ENCODE results near the gene LHFPL3. TPM values are rescaled to one million over a fixed set of nuclear protein-coding genes. Genes with fewer than 3 reads are reported as not detected.

LHFPL3 gene
- total and polyA plus RNA-seq, 2 experiments from 2014 or later, result 0.24 TPM; not detected in 1

DNA sequence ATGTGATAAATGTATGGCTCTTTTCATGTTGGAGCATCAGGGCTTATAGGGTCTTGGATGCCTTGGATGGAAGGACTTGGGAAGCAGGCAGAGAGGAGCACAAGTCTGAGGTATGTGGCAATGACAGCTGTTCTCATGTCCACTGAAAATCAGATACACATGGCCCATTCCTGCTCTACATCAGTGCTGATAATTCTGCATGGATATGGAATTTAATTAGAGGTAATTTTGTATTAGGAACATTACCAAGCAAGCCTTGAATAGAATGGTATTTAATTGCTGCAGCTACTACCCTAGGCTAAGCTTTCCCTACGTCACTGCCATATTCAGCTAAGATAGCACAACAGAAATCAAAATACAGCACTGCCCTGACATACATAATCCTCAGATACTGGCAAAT, 299.6 kb downstream of the LHFPL3 start (continued):
- TF ChIP-seq ZNF331 (CRISPR knock-in tag; IDR thresholded peaks at IDR 0.05; ENCODE audit: low read depth), result no peak
- TF ChIP-seq, protein P1, sequence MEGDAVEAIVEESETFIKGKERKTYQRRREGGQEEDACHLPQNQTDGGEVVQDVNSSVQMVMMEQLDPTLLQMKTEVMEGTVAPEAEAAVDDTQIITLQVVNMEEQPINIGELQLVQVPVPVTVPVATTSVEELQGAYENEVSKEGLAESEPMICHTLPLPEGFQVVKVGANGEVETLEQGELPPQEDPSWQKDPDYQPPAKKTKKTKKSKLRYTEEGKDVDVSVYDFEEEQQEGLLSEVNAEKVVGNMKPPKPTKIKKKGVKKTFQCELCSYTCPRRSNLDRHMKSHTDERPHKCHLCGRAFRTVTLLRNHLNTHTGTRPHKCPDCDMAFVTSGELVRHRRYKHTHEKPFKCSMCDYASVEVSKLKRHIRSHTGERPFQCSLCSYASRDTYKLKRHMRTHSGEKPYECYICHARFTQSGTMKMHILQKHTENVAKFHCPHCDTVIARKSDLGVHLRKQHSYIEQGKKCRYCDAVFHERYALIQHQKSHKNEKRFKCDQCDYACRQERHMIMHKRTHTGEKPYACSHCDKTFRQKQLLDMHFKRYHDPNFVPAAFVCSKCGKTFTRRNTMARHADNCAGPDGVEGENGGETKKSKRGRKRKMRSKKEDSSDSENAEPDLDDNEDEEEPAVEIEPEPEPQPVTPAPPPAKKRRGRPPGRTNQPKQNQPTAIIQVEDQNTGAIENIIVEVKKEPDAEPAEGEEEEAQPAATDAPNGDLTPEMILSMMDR (conservative IDR thresholded peaks at IDR 0.05; ENCODE audit: low read depth in 2 of 2), result no peak
- TF ChIP-seq JUNB (IDR thresholded peaks at IDR 0.05; ENCODE audit: unreplicated experiment), result no peak

DNA sequence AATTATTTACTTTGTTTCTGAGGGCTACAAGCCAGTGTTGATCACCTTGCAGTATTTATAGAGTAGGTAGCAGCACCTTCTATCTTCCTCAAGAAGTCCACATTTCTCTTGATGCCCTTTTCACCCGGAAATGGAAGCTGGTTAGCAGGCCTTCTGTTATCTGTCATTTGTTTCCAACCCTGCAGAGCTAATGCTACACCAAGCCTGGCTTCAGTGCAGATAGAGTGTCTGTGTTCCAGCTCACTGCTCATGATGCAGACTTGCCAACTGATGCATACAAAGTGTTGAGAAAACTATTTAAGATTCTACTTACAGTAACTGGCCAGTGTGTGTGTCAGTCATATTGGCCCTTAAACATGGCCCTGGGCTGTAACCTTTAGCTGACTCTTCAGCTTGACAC, 301.0 kb downstream of the LHFPL3 start:
- Mint-ChIP-seq H3K27me3 (ENCODE audit: insufficient read depth, low read depth, poor library complexity) (peaks cover 5% of the 10 kb centered on the region), H3K27ac (no peak overlapping the region), H3K4me1 (no peaks in the 10 kb centered on the region), H3K9me3 (no peaks in the 10 kb centered on the region), H3K4me3 (no peak overlapping the region), H3K36me3 (ENCODE audit: low read depth) (no peaks in the 10 kb centered on the region)
- H3K36me3 ChIP-seq (ENCODE audit: insufficient read depth), result no peaks in the 10 kb centered on the region
- no peaks in the 10 kb centered on the region for H3K4me1 ChIP-seq (ENCODE audit: insufficient read depth)
- no peaks in the 10 kb centered on the region for H3K79me2 ChIP-seq (replicated peaks; ENCODE audit: insufficient read depth)
- ATAC-seq (no peak), DNase-seq (ENCODE audit: low spot score) (no peak)
- H3K27ac ChIP-seq (ENCODE audit: low read depth), result no peak overlapping the region
- no peaks in the 10 kb centered on the region for H3F3A ChIP-seq (replicated peaks; ENCODE audit: low read depth)
- H3K27me3 ChIP-seq (ENCODE audit: insufficient read depth), result no peaks in the 10 kb centered on the region
- no peak overlapping the region for H3K4me3 ChIP-seq
- no peaks in the 10 kb centered on the region for H3K9me2 ChIP-seq (ENCODE audit: insufficient read depth)
- TF ChIP-seq, protein P1 (conservative IDR thresholded peaks at IDR 0.05; ENCODE audit: low read depth in 2 of 2), result no peak
- TF ChIP-seq EZH2phosphoT487 (IDR thresholded peaks at IDR 0.05; ENCODE audit: unreplicated experiment) (no peak), POLR2AphosphoS5 (IDR thresholded peaks at IDR 0.05; ENCODE audit: low read depth) (no peak), NANOG (IDR thresholded peaks at IDR 0.05; ENCODE audit: borderline replicate concordance) (no peak), ZNF331 (CRISPR knock-in tag; IDR thresholded peaks at IDR 0.05; ENCODE audit: low read depth) (no peak), JUNB (IDR thresholded peaks at IDR 0.05; ENCODE audit: unreplicated experiment) (no peak), ZNF114 (CRISPR knock-in tag; IDR thresholded peaks at IDR 0.05) (no peak), EZH2 (IDR thresholded peaks at IDR 0.05; ENCODE audit: low read depth, unreplicated experiment) (no peak)
- TF ChIP-seq, protein P2, sequence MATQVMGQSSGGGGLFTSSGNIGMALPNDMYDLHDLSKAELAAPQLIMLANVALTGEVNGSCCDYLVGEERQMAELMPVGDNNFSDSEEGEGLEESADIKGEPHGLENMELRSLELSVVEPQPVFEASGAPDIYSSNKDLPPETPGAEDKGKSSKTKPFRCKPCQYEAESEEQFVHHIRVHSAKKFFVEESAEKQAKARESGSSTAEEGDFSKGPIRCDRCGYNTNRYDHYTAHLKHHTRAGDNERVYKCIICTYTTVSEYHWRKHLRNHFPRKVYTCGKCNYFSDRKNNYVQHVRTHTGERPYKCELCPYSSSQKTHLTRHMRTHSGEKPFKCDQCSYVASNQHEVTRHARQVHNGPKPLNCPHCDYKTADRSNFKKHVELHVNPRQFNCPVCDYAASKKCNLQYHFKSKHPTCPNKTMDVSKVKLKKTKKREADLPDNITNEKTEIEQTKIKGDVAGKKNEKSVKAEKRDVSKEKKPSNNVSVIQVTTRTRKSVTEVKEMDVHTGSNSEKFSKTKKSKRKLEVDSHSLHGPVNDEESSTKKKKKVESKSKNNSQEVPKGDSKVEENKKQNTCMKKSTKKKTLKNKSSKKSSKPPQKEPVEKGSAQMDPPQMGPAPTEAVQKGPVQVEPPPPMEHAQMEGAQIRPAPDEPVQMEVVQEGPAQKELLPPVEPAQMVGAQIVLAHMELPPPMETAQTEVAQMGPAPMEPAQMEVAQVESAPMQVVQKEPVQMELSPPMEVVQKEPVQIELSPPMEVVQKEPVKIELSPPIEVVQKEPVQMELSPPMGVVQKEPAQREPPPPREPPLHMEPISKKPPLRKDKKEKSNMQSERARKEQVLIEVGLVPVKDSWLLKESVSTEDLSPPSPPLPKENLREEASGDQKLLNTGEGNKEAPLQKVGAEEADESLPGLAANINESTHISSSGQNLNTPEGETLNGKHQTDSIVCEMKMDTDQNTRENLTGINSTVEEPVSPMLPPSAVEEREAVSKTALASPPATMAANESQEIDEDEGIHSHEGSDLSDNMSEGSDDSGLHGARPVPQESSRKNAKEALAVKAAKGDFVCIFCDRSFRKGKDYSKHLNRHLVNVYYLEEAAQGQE (IDR thresholded peaks at IDR 0.05; ENCODE audit: unreplicated experiment), result no peak
- TF ChIP-seq, protein P3, sequence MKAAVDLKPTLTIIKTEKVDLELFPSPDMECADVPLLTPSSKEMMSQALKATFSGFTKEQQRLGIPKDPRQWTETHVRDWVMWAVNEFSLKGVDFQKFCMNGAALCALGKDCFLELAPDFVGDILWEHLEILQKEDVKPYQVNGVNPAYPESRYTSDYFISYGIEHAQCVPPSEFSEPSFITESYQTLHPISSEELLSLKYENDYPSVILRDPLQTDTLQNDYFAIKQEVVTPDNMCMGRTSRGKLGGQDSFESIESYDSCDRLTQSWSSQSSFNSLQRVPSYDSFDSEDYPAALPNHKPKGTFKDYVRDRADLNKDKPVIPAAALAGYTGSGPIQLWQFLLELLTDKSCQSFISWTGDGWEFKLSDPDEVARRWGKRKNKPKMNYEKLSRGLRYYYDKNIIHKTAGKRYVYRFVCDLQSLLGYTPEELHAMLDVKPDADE (IDR thresholded peaks at IDR 0.05), result no peak
- no peak overlapping the region for H3K4me2 ChIP-seq
- H2AFZ ChIP-seq, result no peak overlapping the region
- peaks cover 3% of the 10 kb centered on the region; the same call in 1 of the 2 replicates for H4K20me1 ChIP-seq (replicated peaks; ENCODE audit: insufficient read depth)
